Smooth muscle cell (in vitro differentiated cells): ENCODE measurements around the gene RGS14. TPM values are rescaled to one million over a fixed set of nuclear protein-coding genes. Genes with fewer than 3 reads are reported as not detected.

Experiments
- DNase-seq: peaks from one replicate; lab custom pipeline; 2025; ENCODE audit not compliant: unreplicated experiment; lab: John Stamatoyannopoulos, UW
- H2AFZ ChIP-seq: fragments of 200-600 bp; sonication (generic); 2 replicates; pipeline ENCODE4 v1.6.0; 2016; ENCODE audit warnings: antibody characterized with exemption, low read depth, mild to moderate bottlenecking
- H3F3A ChIP-seq: fragments of 200-600 bp; sonication (generic); 2 replicates; pipeline ENCODE4 v1.6.0; 2017; ENCODE audit warnings: antibody characterized with exemption, low read depth
- H3K27ac ChIP-seq: fragments of 200-600 bp; sonication (generic); 2 replicates; pipeline ENCODE4 v1.5.1; 2016; ENCODE audit warnings: low read depth, mild to moderate bottlenecking
- H3K27me3 ChIP-seq: fragments of 200-600 bp; sonication (generic); 2 replicates; pipeline ENCODE4 v1.6.1; 2016; ENCODE audit warnings: low read depth, mild to moderate bottlenecking
- H3K36me3 ChIP-seq: fragments of 200-600 bp; sonication (generic); 2 replicates; pipeline ENCODE4 v1.5.1; 2016; ENCODE audit warnings: low read depth
- H3K4me1 ChIP-seq: fragments of 200-600 bp; sonication (generic); 2 replicates; pipeline ENCODE4 v1.5.1; 2016; ENCODE audit warnings: low read depth
- H3K4me2 ChIP-seq: fragments of 200-600 bp; sonication (generic); 2 replicates; pipeline ENCODE4 v1.6.0; 2016; ENCODE audit warnings: mild to moderate bottlenecking
- H3K4me3 ChIP-seq: fragments of 200-600 bp; sonication (generic); 2 replicates; pipeline ENCODE4 v1.5.1; 2016; ENCODE audit warnings: mild to moderate bottlenecking
- H3K79me2 ChIP-seq: fragments of 200-600 bp; sonication (generic); 2 replicates; pipeline ENCODE4 v1.6.0; 2016; ENCODE audit warnings: low read depth, mild to moderate bottlenecking
- H3K9ac ChIP-seq: fragments of 200-600 bp; sonication (generic); 2 replicates; pipeline ENCODE4 v1.6.0; 2016; ENCODE audit warnings: low read depth
- H3K9me3 ChIP-seq: fragments of 200-600 bp; sonication (generic); replicated peaks from 2 replicates; pipeline ENCODE4 v1.5.1; 2016; ENCODE audit warnings: low read depth
- H4K20me1 ChIP-seq: fragments of 200-600 bp; sonication (generic); 2 replicates; pipeline ENCODE4 v1.6.0; 2016; ENCODE audit warnings: low read depth
- WGBS: methylation state at CpG from one replicate; pipeline ENCODE4 v1.1.7; 2016; ENCODE audit warnings: low lambda C conversion rate; 5-methylcytosine and 5-hydroxymethylcytosine counted together
- polyA plus RNA-seq: library from polyadenylated mRNA; unstranded; fragments of >200 nt; fragmentation: Nextera tagmentation; extraction: Ambion mirVana; gene quantifications from 2 replicates; pipeline ENCODE4 v1.2.1, GENCODE V29; 2016
- total RNA-seq: library from RNA; depleted of rRNA; stranded (reverse); fragments of >200 nt; gene quantifications from 2 replicates; pipeline ENCODE4 v1.2.3, GENCODE V29; 2014
- TF ChIP-seq, protein P1 (sequence below): fragments of 200-600 bp; sonication (generic); IDR thresholded peaks from 2 replicates; pipeline ENCODE4 v1.5.1; 2017; ENCODE audit warnings: borderline replicate concordance, mild to moderate bottlenecking, antibody characterized with exemption; ENCODE audit not compliant: insufficient read depth, poor library complexity, severe bottlenecking

The RGS14 gene
- total and polyA plus RNA-seq, 2 experiments from 2014 or later = 6.0 to 23.3 TPM

DNA sequence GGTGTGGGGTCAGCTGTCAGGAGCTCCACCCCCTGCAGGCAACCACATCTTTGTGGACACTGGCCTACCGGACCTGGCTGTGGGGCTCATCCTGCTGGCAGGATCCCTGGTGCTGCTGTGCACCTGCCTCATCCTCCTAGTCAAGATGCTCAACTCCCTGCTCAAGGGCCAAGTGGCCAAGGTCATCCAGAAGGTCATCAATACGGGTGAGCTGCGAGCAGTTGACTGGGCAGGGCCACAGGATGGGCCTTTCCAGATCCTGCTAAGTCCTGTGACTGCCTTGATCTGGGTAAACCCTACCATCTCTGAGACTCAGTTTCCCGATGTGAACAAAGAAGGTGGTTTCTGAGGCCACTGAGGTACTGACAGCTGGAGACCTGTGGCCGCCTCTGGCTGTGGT is 36.3 kb downstream of the RGS14 start:
- WGBS = 84% methylated on average over 5 of the region's 5 CpGs
- no peaks in the 10 kb centered on the region for H3K36me3 ChIP-seq
- TF ChIP-seq, protein P1, sequence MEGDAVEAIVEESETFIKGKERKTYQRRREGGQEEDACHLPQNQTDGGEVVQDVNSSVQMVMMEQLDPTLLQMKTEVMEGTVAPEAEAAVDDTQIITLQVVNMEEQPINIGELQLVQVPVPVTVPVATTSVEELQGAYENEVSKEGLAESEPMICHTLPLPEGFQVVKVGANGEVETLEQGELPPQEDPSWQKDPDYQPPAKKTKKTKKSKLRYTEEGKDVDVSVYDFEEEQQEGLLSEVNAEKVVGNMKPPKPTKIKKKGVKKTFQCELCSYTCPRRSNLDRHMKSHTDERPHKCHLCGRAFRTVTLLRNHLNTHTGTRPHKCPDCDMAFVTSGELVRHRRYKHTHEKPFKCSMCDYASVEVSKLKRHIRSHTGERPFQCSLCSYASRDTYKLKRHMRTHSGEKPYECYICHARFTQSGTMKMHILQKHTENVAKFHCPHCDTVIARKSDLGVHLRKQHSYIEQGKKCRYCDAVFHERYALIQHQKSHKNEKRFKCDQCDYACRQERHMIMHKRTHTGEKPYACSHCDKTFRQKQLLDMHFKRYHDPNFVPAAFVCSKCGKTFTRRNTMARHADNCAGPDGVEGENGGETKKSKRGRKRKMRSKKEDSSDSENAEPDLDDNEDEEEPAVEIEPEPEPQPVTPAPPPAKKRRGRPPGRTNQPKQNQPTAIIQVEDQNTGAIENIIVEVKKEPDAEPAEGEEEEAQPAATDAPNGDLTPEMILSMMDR = no peak
- no peaks in the 10 kb centered on the region for H3K79me2 ChIP-seq
- H3K9ac ChIP-seq = no peak overlapping the region
- H3K9me3 ChIP-seq = no peaks in the 10 kb centered on the region
- no peak overlapping the region for H3K27ac ChIP-seq
- H3K27me3 ChIP-seq = no peaks in the 10 kb centered on the region
- H3F3A ChIP-seq = peaks cover 2% of the 10 kb centered on the region
- no peak for DNase-seq
- H3K4me1 ChIP-seq = no peaks in the 10 kb centered on the region
- peaks cover 3% of the 10 kb centered on the region for H4K20me1 ChIP-seq
- H2AFZ ChIP-seq = no peak overlapping the region
- H3K4me3 ChIP-seq = no peak overlapping the region
- H3K4me2 ChIP-seq = no peak overlapping the region

GRCh38 chr5:177396078-177396477 is 38.4 kb downstream of the RGS14 start:
- no peaks in the 10 kb centered on the region for H3K27me3 ChIP-seq
- 53% methylated on average over 2 of the region's 8 CpGs for WGBS

GRCh38 chr5:177396807-177397206 is 39.1 kb downstream of the RGS14 start:
- 92% methylated on average over 10 of the region's 10 CpGs for WGBS

More at GRCh38 chr5:177396078-177396477, 38.4 kb downstream of the RGS14 start:
- Histone ChIP-seq H3F3A (no peaks in the 10 kb centered on the region), H4K20me1 (no peaks in the 10 kb centered on the region), H3K9me3 (no peaks in the 10 kb centered on the region), H2AFZ (no peak overlapping the region), H3K79me2 (no peaks in the 10 kb centered on the region), H3K27ac (no peak overlapping the region), H3K4me1 (no peaks in the 10 kb centered on the region), H3K4me2 (no peak overlapping the region), H3K9ac (no peak overlapping the region), H3K36me3 (no peaks in the 10 kb centered on the region), H3K4me3 (no peak overlapping the region)
- TF ChIP-seq, protein P1 = no peak
- DNase-seq = no peak

More at GRCh38 chr5:177396807-177397206, 39.1 kb downstream of the RGS14 start:
- no peaks in the 10 kb centered on the region for H3K9me3 ChIP-seq
- H3K36me3 ChIP-seq = no peaks in the 10 kb centered on the region
- TF ChIP-seq, protein P1 = no peak
- no peak overlapping the region for H3K4me2 ChIP-seq
- H2AFZ ChIP-seq = no peak overlapping the region
- H3K27me3 ChIP-seq = peaks cover 7% of the 10 kb centered on the region
- H3K4me1 ChIP-seq = no peaks in the 10 kb centered on the region
- peaks cover 5% of the 10 kb centered on the region for H3F3A ChIP-seq
- H3K9ac ChIP-seq = no peak overlapping the region
- no peaks in the 10 kb centered on the region for H4K20me1 ChIP-seq
- no peak overlapping the region for H3K27ac ChIP-seq
- no peak overlapping the region for H3K4me3 ChIP-seq
- DNase-seq = no peak
- no peaks in the 10 kb centered on the region for H3K79me2 ChIP-seq
